Hematopoietic multipotent progenitor cell treated with erythropoietin and hydrocortisone succinate and interleukin-3 and kit ligand, for 17 days (in vitro differentiated cells): ENCODE measurements around the gene LRRC23.
"Not testable (repeated sequence)": the region's sequence is repeated elsewhere in the genome, so short reads cannot be mapped to it uniquely, and the experiment has no call there.

Experiments used
- DNase-seq: peaks from one replicate; pipeline ENCODE4 v3.0.0-alpha.2; 2015; ENCODE audit warnings: low spot score

Gene LRRC23

GRCh38 chr12:6902448-6902847, 2.2 kb upstream of the LRRC23 start:
- DNase-seq: no peak

- DNase-seq: no peak
Measured at GRCh38 chr12:6903722-6904121, 900 bp upstream of the LRRC23 start.

- DNase-seq: no peak
Measured at GRCh38 chr12:6905414-6906040, 905 bp downstream of the LRRC23 start.

- DNase-seq: not testable (repeated sequence)
Measured at GRCh38 chr12:6908141-6908540, 3.5 kb downstream of the LRRC23 start.

GRCh38 chr12:6909421-6910145, 5.0 kb downstream of the LRRC23 start:
- no peak for DNase-seq

- no peak for DNase-seq
Measured at GRCh38 chr12:6912164-6912935, 7.7 kb downstream of the LRRC23 start.

- DNase-seq: peak; percentile 37
Measured at GRCh38 chr12:6914246-6914946, 9.8 kb downstream of the LRRC23 start, which contains the start of gene ENO2. TSS of gene ENO2 (plus strand) at chr12:6914580. CDS start at chr12:6915833, 1,253 bp downstream.

GRCh38 chr12:6914947-6915788, 10.5 kb downstream of the LRRC23 start:
- DNase-seq: no peak

- DNase-seq: no peak
Measured at GRCh38 chr12:6915789-6916285, 11.2 kb downstream of the LRRC23 start.

- DNase-seq: no peak
Measured at GRCh38 chr12:6916426-6917200, 12.0 kb downstream of the LRRC23 start.

- no peak for DNase-seq
Measured at GRCh38 chr12:6917491-6918231, 13.0 kb downstream of the LRRC23 start.

GRCh38 chr12:6919588-6919987, 15.0 kb downstream of the LRRC23 start:
- DNase-seq: no peak

- DNase-seq: no peak
Measured at GRCh38 chr12:6921539-6921938, 16.9 kb downstream of the LRRC23 start.

GRCh38 chr12:6921996-6922946, 17.6 kb downstream of the LRRC23 start:
- no peak for DNase-seq

GRCh38 chr12:6923003-6923732, 18.5 kb downstream of the LRRC23 start:
- no peak for DNase-seq

- no peak for DNase-seq
Measured at GRCh38 chr12:6923851-6924250, 19.2 kb downstream of the LRRC23 start.

- no peak for DNase-seq
Measured at GRCh38 chr12:6925239-6925539, 20.6 kb downstream of the LRRC23 start.
